CD8-positive, alpha-beta memory T cell (primary cell): ENCODE results near the gene KCTD16. TPM values are rescaled to one million over a fixed set of nuclear protein-coding genes. Genes with fewer than 3 reads are reported as not detected.

Experiments used
- CTCF ChIA-PET: fragments of 350-600 bp; sonication (Branson Sonifier 250); formaldehyde crosslinking; loops from one replicate; lab custom pipeline; 2021; ENCODE audit warnings: antibody characterized with exemption; lab: Charles Lee
- POLR2A ChIA-PET: fragments of 350-600 bp; sonication (Branson Sonifier 250); formaldehyde crosslinking; loops from one replicate; lab custom pipeline; 2021; ENCODE audit warnings: antibody characterized with exemption; lab: Charles Lee
- DNase-seq, 5 donors: peaks; one replicate each; pipeline versions ENCODE4 v3.0.0 to v3.0.0-alpha.2; 2020 to 2022; ENCODE audit warnings: mixed read lengths in 1 of 5
- H3K27ac ChIP-seq: one replicate; pipeline ENCODE4 v1.7.0; 2013; ENCODE audit warnings: low read depth, mild to moderate bottlenecking, low read length, moderate library complexity
- H3K27me3 ChIP-seq: 2 replicates; pipeline ENCODE4 v1.7.0; 2013; ENCODE audit warnings: low read length, mild to moderate bottlenecking; ENCODE audit not compliant: insufficient read depth, poor library complexity, severe bottlenecking
- H3K36me3 ChIP-seq: 2 replicates; pipeline ENCODE4 v1.7.0; 2013; ENCODE audit warnings: mild to moderate bottlenecking, low read length, moderate library complexity; ENCODE audit not compliant: insufficient read depth
- H3K4me1 ChIP-seq: 2 replicates; pipeline ENCODE4 v1.7.0; 2013; ENCODE audit warnings: mild to moderate bottlenecking, low read length, moderate library complexity; ENCODE audit not compliant: insufficient read depth
- H3K4me3 ChIP-seq: 2 replicates; pipeline ENCODE4 v1.7.0; 2013; ENCODE audit warnings: mild to moderate bottlenecking, low read length
- H3K9me3 ChIP-seq: 2 replicates; pipeline ENCODE4 v1.7.0; 2013; ENCODE audit warnings: mild to moderate bottlenecking, low read length
- H3K27ac Mint-ChIP-seq, 8 donors: one replicate each; pipeline ENCODE4 v1.8.0; 2020 to 2021; ENCODE audit warnings: mixed read lengths in 8 of 8, mild to moderate bottlenecking in 6 of 8, inconsistent platforms in 3 of 8, moderate library complexity in 3 of 8
- H3K27me3 Mint-ChIP-seq, 2 donors: one replicate each; pipeline ENCODE4 v1.8.0; 2020 to 2021; ENCODE audit warnings: mixed read lengths in 2 of 2, mild to moderate bottlenecking in 1 of 2, moderate library complexity in 1 of 2
- H3K36me3 Mint-ChIP-seq, 3 donors: one replicate each; pipeline ENCODE4 v1.8.0; 2020 to 2021; ENCODE audit warnings: mixed read lengths in 3 of 3, inconsistent platforms in 1 of 3, mild to moderate bottlenecking in 1 of 3
- H3K4me1 Mint-ChIP-seq, 3 donors: one replicate each; pipeline ENCODE4 v1.8.0; 2020 to 2021; ENCODE audit warnings: mixed read lengths in 3 of 3, inconsistent platforms in 1 of 3, mild to moderate bottlenecking in 1 of 3
- H3K4me3 Mint-ChIP-seq, 7 donors: one replicate each; pipeline ENCODE4 v1.8.0; 2020 to 2021; ENCODE audit warnings: mixed read lengths in 7 of 7, mild to moderate bottlenecking in 6 of 7, moderate library complexity in 4 of 7, inconsistent platforms in 2 of 7
- H3K9me3 Mint-ChIP-seq, 5 donors: one replicate each; pipeline ENCODE4 v1.8.0; 2020 to 2022; ENCODE audit warnings: mixed read lengths in 5 of 5, mild to moderate bottlenecking in 3 of 5, moderate library complexity in 2 of 5, inconsistent platforms in 1 of 5
- polyA plus RNA-seq: library from polyadenylated mRNA; unstranded; fragments of 300-500 nt; fragmentation: Illumina TruSeq; gene quantifications from one replicate; pipeline ENCODE4 v1.2.3, GENCODE V29; 2021
- total RNA-seq, 2 experiments: library from RNA; stranded (reverse); gene quantifications; one replicate each; pipeline ENCODE4 v1.2.3, GENCODE V29; 2021

The KCTD16 gene
- under 1 TPM; 0.02 to 0.09 TPM for total RNA-seq
- polyA plus RNA-seq, result 0.01 TPM

GRCh38 chr5:144170276-144171024 is at the start of gene KCTD16, which contains the start of gene YIPF5:
Gene KCTD16 (plus strand): TSS chr5:144170873.
Gene YIPF5 (minus strand): TSS chr5:144170659. CDS start chr5:144169955, 704 bp downstream.
- no peaks in the 10 kb centered on the region for H3K9me3 ChIP-seq
- DNase-seq, result peak; percentile 94 to 99 (median 97)
- H3K27ac Mint-ChIP-seq, result peak within 1 kb of the TSS; percentile 84 to 98 (median 94)
- H3K36me3 Mint-ChIP-seq, result peaks cover 0 to 42% (median 5%) of the 10 kb centered on the region in 3 donors
- peaks cover 43 to 56% (median 54%) of the 10 kb centered on the region in 3 donors for H3K4me1 Mint-ChIP-seq
- no peaks in the 10 kb centered on the region for H3K9me3 Mint-ChIP-seq
- peaks cover 17% of the 10 kb centered on the region for H3K4me1 ChIP-seq
- no peaks in the 10 kb centered on the region for H3K27me3 ChIP-seq
- ChIA-PET CTCF (interaction anchor here (0.7 to 2.6 kb wide), 12 partner anchors 9 to 1172 kb away, joined by 3 to 19 read pairs (median 4); no protein-coding TSS in a partner anchor), POLR2A (interaction anchor here (0.6 to 2.3 kb wide), 7 partner anchors 17 to 1168 kb away, joined by 3 to 22 read pairs (median 4); no protein-coding TSS in a partner anchor)
- H3K27me3 Mint-ChIP-seq, result peaks cover 1 to 4% of the 10 kb centered on the region in 2 donors
- H3K4me3 Mint-ChIP-seq, result peak within 1 kb of the TSS; percentile 87 to 99 (median 90)
- peak within 1 kb of the TSS; percentile 97 for H3K27ac ChIP-seq
- H3K36me3 ChIP-seq, result peaks cover 13% of the 10 kb centered on the region
- H3K4me3 ChIP-seq, result peak within 1 kb of the TSS; percentile 94

DNA sequence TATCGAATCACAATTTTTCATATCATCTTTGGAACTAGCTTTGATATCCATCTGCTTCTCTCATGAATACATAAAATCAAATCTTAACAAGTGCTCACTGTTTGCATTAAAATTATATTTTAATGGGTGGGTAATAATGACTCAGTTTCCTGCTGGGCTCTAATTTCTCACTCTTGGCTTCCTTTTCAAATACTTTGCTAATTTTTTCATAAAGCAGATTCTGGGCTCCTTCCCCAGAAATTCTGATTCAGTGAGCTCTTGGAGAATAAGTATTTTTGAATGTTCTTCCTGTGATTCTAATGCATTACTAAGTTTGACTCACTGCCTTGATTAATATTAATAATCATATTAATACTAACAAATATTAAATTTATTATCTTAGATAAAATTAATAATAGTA is 49.1 kb upstream of the KCTD16 start:
- H3K27me3 Mint-ChIP-seq, result peaks cover 4 to 15% of the 10 kb centered on the region in 2 donors
- no peaks in the 10 kb centered on the region for H3K9me3 Mint-ChIP-seq
- H3K4me3 ChIP-seq, result no peak overlapping the region
- H3K27ac ChIP-seq, result no peak overlapping the region
- H3K4me1 Mint-ChIP-seq, result no peaks in the 10 kb centered on the region
- no peaks in the 10 kb centered on the region for H3K27me3 ChIP-seq
- no peaks in the 10 kb centered on the region for H3K9me3 ChIP-seq
- H3K36me3 ChIP-seq, result no peaks in the 10 kb centered on the region
- ChIA-PET POLR2A (no interaction called here), CTCF (interaction anchor here (0.9 kb wide), 1 partner anchor 21 kb away, joined by 3 read pairs; no protein-coding TSS in a partner anchor)
- no peak overlapping the region for H3K27ac Mint-ChIP-seq
- no peak overlapping the region for H3K4me3 Mint-ChIP-seq
- peaks cover 0 to 3% (median 0%) of the 10 kb centered on the region in 3 donors for H3K36me3 Mint-ChIP-seq
- no peak for DNase-seq
- H3K4me1 ChIP-seq, result no peaks in the 10 kb centered on the region

GRCh38 chr5:144122081-144122480 is 48.6 kb upstream of the KCTD16 start:
- H3K9me3 Mint-ChIP-seq, result no peaks in the 10 kb centered on the region
- Histone ChIP-seq H3K36me3 (no peaks in the 10 kb centered on the region), H3K9me3 (no peaks in the 10 kb centered on the region), H3K27me3 (no peaks in the 10 kb centered on the region), H3K27ac (no peak overlapping the region), H3K4me3 (no peak overlapping the region), H3K4me1 (no peaks in the 10 kb centered on the region)
- H3K36me3 Mint-ChIP-seq, result peaks cover 0 to 3% (median 0%) of the 10 kb centered on the region in 3 donors
- ChIA-PET CTCF (interaction anchor here (0.9 kb wide), 1 partner anchor 21 kb away, joined by 3 read pairs; no protein-coding TSS in a partner anchor), POLR2A (no interaction called here)
- no peak overlapping the region for H3K4me3 Mint-ChIP-seq
- H3K4me1 Mint-ChIP-seq, result no peaks in the 10 kb centered on the region
- H3K27me3 Mint-ChIP-seq, result peaks cover 4 to 15% of the 10 kb centered on the region in 2 donors
- H3K27ac Mint-ChIP-seq, result no peak overlapping the region
- no peak for DNase-seq

DNA sequence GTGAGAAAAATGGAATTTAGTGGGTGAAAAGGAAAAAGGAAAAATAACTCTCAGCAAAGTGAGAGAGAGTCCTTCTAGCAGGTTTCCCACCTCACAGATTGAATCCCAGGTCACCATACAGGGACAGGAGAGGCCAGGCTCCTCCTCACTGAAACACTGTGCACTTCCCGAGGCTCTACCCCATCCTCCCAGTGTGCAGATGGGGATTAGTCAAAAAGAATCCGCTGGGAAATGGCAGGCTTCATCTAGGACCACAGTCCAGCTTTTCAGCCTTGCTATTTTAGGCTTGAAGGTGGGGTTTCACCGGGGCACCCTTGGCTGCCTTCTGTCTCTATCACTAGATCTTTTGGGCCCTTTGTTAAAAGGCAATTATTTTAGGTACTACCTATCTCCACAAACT is 48.0 kb upstream of the KCTD16 start:
- no peak for DNase-seq
- POLR2A ChIA-PET, result no interaction called here
- H3K9me3 Mint-ChIP-seq, result no peaks in the 10 kb centered on the region
- H3K27ac Mint-ChIP-seq, result no peak overlapping the region
- peaks cover 0 to 3% (median 0%) of the 10 kb centered on the region in 3 donors for H3K36me3 Mint-ChIP-seq
- no peak overlapping the region for H3K4me3 Mint-ChIP-seq
- Histone ChIP-seq H3K4me3 (no peak overlapping the region), H3K4me1 (no peaks in the 10 kb centered on the region), H3K27ac (no peak overlapping the region), H3K27me3 (no peaks in the 10 kb centered on the region), H3K9me3 (no peaks in the 10 kb centered on the region), H3K36me3 (no peaks in the 10 kb centered on the region)
- H3K27me3 Mint-ChIP-seq, result peaks cover 4 to 15% of the 10 kb centered on the region in 2 donors
- CTCF ChIA-PET, result no interaction called here
- no peaks in the 10 kb centered on the region for H3K4me1 Mint-ChIP-seq

GRCh38 chr5:144125163-144125726 is 45.4 kb upstream of the KCTD16 start:
- Mint-ChIP-seq H3K27ac (no peak overlapping the region), H3K36me3 (peaks cover 0 to under 1% (median 0%) of the 10 kb centered on the region in 3 donors), H3K27me3 (peaks cover 4 to 15% of the 10 kb centered on the region in 2 donors), H3K9me3 (no peaks in the 10 kb centered on the region), H3K4me1 (no peaks in the 10 kb centered on the region), H3K4me3 (no peak overlapping the region)
- H3K4me3 ChIP-seq, result no peak overlapping the region
- no peak overlapping the region for H3K27ac ChIP-seq
- H3K9me3 ChIP-seq, result no peaks in the 10 kb centered on the region
- no peaks in the 10 kb centered on the region for H3K27me3 ChIP-seq
- CTCF ChIA-PET, result no interaction called here
- no peaks in the 10 kb centered on the region for H3K4me1 ChIP-seq
- POLR2A ChIA-PET, result no interaction called here
- DNase-seq, result no peak
- no peaks in the 10 kb centered on the region for H3K36me3 ChIP-seq

DNA sequence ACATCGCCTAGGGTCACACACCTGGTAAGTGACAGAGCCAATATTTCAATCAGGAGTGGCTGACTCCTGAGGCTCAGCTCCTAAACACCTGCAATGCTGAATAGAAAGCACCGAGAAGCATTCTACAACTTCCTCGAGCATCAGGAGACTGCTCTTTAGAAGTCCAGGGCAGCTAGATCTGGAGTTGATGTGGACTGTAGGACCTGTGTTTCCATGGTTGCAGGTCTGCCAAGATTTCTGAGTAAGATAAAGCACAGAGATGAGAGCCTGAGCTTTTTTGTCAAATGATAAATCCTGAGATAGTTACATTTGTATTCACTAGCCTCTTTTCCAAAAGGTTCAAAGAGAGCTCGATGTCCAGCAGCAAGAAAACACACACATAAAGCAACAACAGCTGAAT is 44.0 kb upstream of the KCTD16 start:
- no peak for DNase-seq
- no peaks in the 10 kb centered on the region for H3K36me3 Mint-ChIP-seq
- peaks cover 5 to 15% of the 10 kb centered on the region in 2 donors for H3K27me3 Mint-ChIP-seq
- no peaks in the 10 kb centered on the region for H3K9me3 Mint-ChIP-seq
- no peak overlapping the region for H3K4me3 ChIP-seq
- H3K4me1 ChIP-seq, result no peaks in the 10 kb centered on the region
- no peak overlapping the region for H3K4me3 Mint-ChIP-seq
- no peaks in the 10 kb centered on the region for H3K4me1 Mint-ChIP-seq
- H3K27ac Mint-ChIP-seq, result no peak overlapping the region
- ChIA-PET CTCF (no interaction called here), POLR2A (no interaction called here)
- H3K9me3 ChIP-seq, result no peaks in the 10 kb centered on the region
- no peak overlapping the region for H3K27ac ChIP-seq
- no peaks in the 10 kb centered on the region for H3K27me3 ChIP-seq
- H3K36me3 ChIP-seq, result no peaks in the 10 kb centered on the region

DNA sequence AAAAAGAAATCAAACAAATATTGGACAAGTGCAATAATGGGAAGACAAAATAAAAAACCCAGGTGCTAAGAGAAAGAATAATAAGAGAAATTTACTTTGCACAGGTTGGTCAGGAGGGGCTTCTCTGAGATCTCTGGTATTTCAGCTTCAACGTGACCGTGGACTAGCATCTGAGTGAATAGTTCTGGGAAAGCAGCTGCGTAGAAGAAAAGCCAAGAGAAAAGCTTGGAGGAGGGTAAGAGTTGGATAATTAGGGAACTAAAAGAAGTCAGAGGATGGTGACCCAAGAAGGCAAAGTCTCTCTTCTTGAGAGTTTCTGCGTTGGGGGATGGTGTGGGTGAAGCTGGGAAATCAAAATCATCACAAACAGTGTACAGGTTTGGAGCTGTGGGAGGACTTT is 41.8 kb upstream of the KCTD16 start:
- no peak overlapping the region for H3K27ac ChIP-seq
- Mint-ChIP-seq H3K4me1 (no peaks in the 10 kb centered on the region), H3K27me3 (peaks cover 5 to 12% of the 10 kb centered on the region in 2 donors), H3K9me3 (no peaks in the 10 kb centered on the region), H3K36me3 (no peaks in the 10 kb centered on the region), H3K27ac (no peak overlapping the region), H3K4me3 (no peak overlapping the region)
- ChIA-PET CTCF (no interaction called here), POLR2A (no interaction called here)
- H3K9me3 ChIP-seq, result no peaks in the 10 kb centered on the region
- H3K4me3 ChIP-seq, result no peak overlapping the region
- no peak for DNase-seq
- H3K36me3 ChIP-seq, result no peaks in the 10 kb centered on the region
- H3K27me3 ChIP-seq, result no peaks in the 10 kb centered on the region
- H3K4me1 ChIP-seq, result no peaks in the 10 kb centered on the region

DNA sequence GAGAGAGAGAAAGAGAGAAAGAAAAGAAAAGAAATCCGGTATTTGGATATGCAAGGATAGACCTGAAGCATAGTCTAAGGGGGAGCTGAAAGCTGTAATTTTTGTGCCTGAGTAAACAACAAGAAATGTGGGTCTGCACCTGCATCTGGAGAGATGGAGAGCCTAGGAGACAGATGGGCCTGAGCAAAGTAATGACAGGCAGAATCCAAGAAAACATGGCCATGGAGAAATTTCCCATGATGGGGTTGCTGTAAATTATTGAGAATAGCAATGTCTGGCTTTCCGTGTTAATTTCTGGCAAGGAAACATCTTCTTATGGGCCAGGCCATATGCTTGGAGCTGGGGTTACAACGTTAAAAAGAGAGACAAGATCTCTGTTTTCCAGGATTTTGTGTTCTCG is 40.4 kb upstream of the KCTD16 start:
- H3K4me3 ChIP-seq, result no peak overlapping the region
- POLR2A ChIA-PET, result no interaction called here
- CTCF ChIA-PET, result no interaction called here

More for the DNA sequence above, 40.4 kb upstream of the KCTD16 start:
- Histone ChIP-seq H3K4me1 (no peaks in the 10 kb centered on the region), H3K27ac (no peak overlapping the region), H3K9me3 (no peaks in the 10 kb centered on the region), H3K27me3 (no peaks in the 10 kb centered on the region), H3K36me3 (no peaks in the 10 kb centered on the region)
- Mint-ChIP-seq H3K9me3 (no peaks in the 10 kb centered on the region), H3K27ac (no peak overlapping the region), H3K27me3 (peaks cover 1 to 6% of the 10 kb centered on the region in 2 donors), H3K4me3 (no peak overlapping the region), H3K36me3 (no peaks in the 10 kb centered on the region), H3K4me1 (no peaks in the 10 kb centered on the region)
- no peak for DNase-seq
